Measurements from ENCODE around the gene EMP1. TPM values are rescaled to one million over a fixed set of nuclear protein-coding genes. Genes with fewer than 3 reads are reported as not detected.
A peak's percentile ranks its signal among the peaks of the same experiment; 100 is the strongest.

EMP1 gene
- total RNA-seq = 16.3 to 19.0 TPM (median 16.5 TPM) in 3 replicates

GRCh38 chr12:13196130-13196921 lies at the start of gene EMP1:
TSS of gene EMP1 (plus strand) at chr12:13196726. CDS start at chr12:13211511, 14,785 bp downstream.
- H3K27me3 Mint-ChIP-seq (ENCODE audit: low read depth) = no peaks in the 10 kb centered on the region
- TF ChIP-seq CTCF (IDR thresholded peaks at IDR 0.05; ENCODE audit: unreplicated experiment) = no peak
- H3K36me3 Mint-ChIP-seq = no peaks in the 10 kb centered on the region
- H3K4me3 Mint-ChIP-seq = peak within 1 kb of the TSS; percentile 46
- H3K9me3 Mint-ChIP-seq = no peaks in the 10 kb centered on the region
- peaks cover 66% of the 10 kb centered on the region for H3K4me1 Mint-ChIP-seq
- H3K27ac Mint-ChIP-seq = peak within 1 kb of the TSS; percentile 94
- no peak for DNase-seq (ENCODE audit: low spot score in 2 of 2, unreplicated experiment in 2 of 2)

GRCh38 chr12:13147688-13148484 lies 48.6 kb upstream of the EMP1 start:
- peak overlapping the region; percentile 93 for H3K27ac Mint-ChIP-seq
- DNase-seq (ENCODE audit: low spot score in 2 of 2, unreplicated experiment in 2 of 2) = no peak
- no peaks in the 10 kb centered on the region for H3K36me3 Mint-ChIP-seq
- peaks cover 42% of the 10 kb centered on the region for H3K4me1 Mint-ChIP-seq
- peaks cover 5% of the 10 kb centered on the region for H3K9me3 Mint-ChIP-seq
- no peak for TF ChIP-seq CTCF (IDR thresholded peaks at IDR 0.05; ENCODE audit: unreplicated experiment)
- no peak overlapping the region for H3K4me3 Mint-ChIP-seq
- H3K27me3 Mint-ChIP-seq (ENCODE audit: low read depth) = no peaks in the 10 kb centered on the region

- Mint-ChIP-seq H3K9me3 (peaks cover 5% of the 10 kb centered on the region), H3K4me1 (peaks cover 42% of the 10 kb centered on the region), H3K36me3 (no peaks in the 10 kb centered on the region), H3K27ac (peak overlapping the region; percentile 93), H3K27me3 (ENCODE audit: low read depth) (no peaks in the 10 kb centered on the region), H3K4me3 (no peak overlapping the region)
- TF ChIP-seq CTCF (IDR thresholded peaks at IDR 0.05; ENCODE audit: unreplicated experiment) = no peak
- DNase-seq (ENCODE audit: low spot score in 2 of 2, unreplicated experiment in 2 of 2) = no peak
Measured at GRCh38 chr12:13148485-13148847, 48.1 kb upstream of the EMP1 start.

GRCh38 chr12:13149411-13149810 lies 47.1 kb upstream of the EMP1 start:
- H3K36me3 Mint-ChIP-seq = no peaks in the 10 kb centered on the region

GRCh38 chr12:13152281-13152680 lies 44.2 kb upstream of the EMP1 start:
- Mint-ChIP-seq H3K27me3 (ENCODE audit: low read depth) (no peaks in the 10 kb centered on the region), H3K4me3 (no peak overlapping the region), H3K4me1 (peaks cover 41% of the 10 kb centered on the region), H3K9me3 (peaks cover 5% of the 10 kb centered on the region), H3K27ac (no peak overlapping the region), H3K36me3 (no peaks in the 10 kb centered on the region)
- no peak for TF ChIP-seq CTCF (IDR thresholded peaks at IDR 0.05; ENCODE audit: unreplicated experiment)
- no peak for DNase-seq (ENCODE audit: low spot score in 2 of 2, unreplicated experiment in 2 of 2)

More at GRCh38 chr12:13149411-13149810, 47.1 kb upstream of the EMP1 start:
- peak overlapping the region; percentile 8 for H3K27ac Mint-ChIP-seq
- no peak for DNase-seq (ENCODE audit: low spot score in 2 of 2, unreplicated experiment in 2 of 2)
- H3K27me3 Mint-ChIP-seq (ENCODE audit: low read depth) = no peaks in the 10 kb centered on the region
- no peak for TF ChIP-seq CTCF (IDR thresholded peaks at IDR 0.05; ENCODE audit: unreplicated experiment)
- H3K4me1 Mint-ChIP-seq = peaks cover 45% of the 10 kb centered on the region
- H3K9me3 Mint-ChIP-seq = peaks cover 5% of the 10 kb centered on the region
- H3K4me3 Mint-ChIP-seq = no peak overlapping the region

All from mesothelial cell of epicardium (in vitro differentiated cells).